OCI-LY7 (cell line): Measurements from ENCODE around the gene C10orf71. TPM values are rescaled to one million over a fixed set of nuclear protein-coding genes. Genes with fewer than 3 reads are reported as not detected.

ENCODE experiments used
- BruUV-seq: library from RNA; stranded (reverse); fragments of 400-500 nt; replicated peaks from 2 replicates; lab custom pipeline; 2021; lab: Mats Ljungman, UMichigan
- CTCF ChIA-PET: fragments of 300-600 bp; sonication (Branson Sonifier 250); formaldehyde crosslinking; loops from one replicate; lab custom pipeline; 2022; ENCODE audit warnings: antibody characterized with exemption; ENCODE audit not compliant: unreplicated experiment; lab: Charles Lee
- POLR2A ChIA-PET: fragments of 300-600 bp; sonication (Branson Sonifier 250); formaldehyde crosslinking; loops from one replicate; lab custom pipeline; 2022; ENCODE audit warnings: antibody characterized with exemption; lab: Charles Lee
- DNase-seq: peaks from one replicate; pipeline ENCODE4 v3.0.0-alpha.2; 2015; ENCODE audit warnings: low spot score
- H2AFZ ChIP-seq: fragments of 200-600 bp; sonication (generic), shearing (Covaris generic); 2 replicates; pipeline ENCODE4 v1.6.1; 2014; ENCODE audit warnings: mild to moderate bottlenecking, antibody characterized with exemption, low read length, moderate library complexity
- H3K27ac ChIP-seq: fragments of 200-600 bp; sonication (generic); 2 replicates; pipeline ENCODE4 v1.5.1; 2014; ENCODE audit warnings: mixed run types, low read depth, mild to moderate bottlenecking, moderate library complexity, low read length, inconsistent platforms; ENCODE audit not compliant: poor library complexity, severe bottlenecking
- H3K36me3 ChIP-seq: fragments of 200-600 bp; sonication (generic); 2 replicates; pipeline ENCODE4 v1.6.1; 2014; ENCODE audit warnings: mild to moderate bottlenecking, antibody characterized with exemption, low read length, moderate library complexity, mixed read lengths; ENCODE audit not compliant: insufficient read depth
- H3K4me1 ChIP-seq: fragments of 200-600 bp; sonication (generic); 2 replicates; pipeline ENCODE4 v1.5.1; 2014; ENCODE audit warnings: mild to moderate bottlenecking, low read length; ENCODE audit not compliant: insufficient read depth, poor library complexity, severe bottlenecking
- H3K4me2 ChIP-seq: fragments of 200-600 bp; sonication (generic); 2 replicates; pipeline ENCODE4 v1.6.1; 2014; ENCODE audit warnings: mild to moderate bottlenecking, low read length
- H3K4me3 ChIP-seq: fragments of 200-600 bp; sonication (generic); 2 replicates; pipeline ENCODE4 v1.5.1; 2014; ENCODE audit warnings: mild to moderate bottlenecking, low read depth, low read length; ENCODE audit not compliant: poor library complexity, severe bottlenecking
- H3K79me2 ChIP-seq: fragments of 200-600 bp; sonication (generic); 2 replicates; pipeline ENCODE4 v1.6.1; 2016; ENCODE audit warnings: low read depth, mild to moderate bottlenecking, low read length, moderate library complexity, mixed read lengths; ENCODE audit not compliant: insufficient read depth
- H3K9me2 ChIP-seq: fragments of 200-600 bp; sonication (generic); 2 replicates; pipeline ENCODE4 v1.6.1; 2016; ENCODE audit warnings: mild to moderate bottlenecking, low read length, mixed read lengths; ENCODE audit not compliant: insufficient read depth
- H3K9me3 ChIP-seq: fragments of 200-600 bp; sonication (generic); 2 replicates; pipeline ENCODE4 v1.6.1; 2014; ENCODE audit warnings: mild to moderate bottlenecking, mixed run types, low read length, mixed read lengths
- H4K20me1 ChIP-seq: fragments of 200-600 bp; sonication (generic); 2 replicates; pipeline ENCODE4 v1.6.1; 2014; ENCODE audit warnings: mild to moderate bottlenecking, antibody characterized with exemption, low read length, moderate library complexity, mixed read lengths; ENCODE audit not compliant: insufficient read depth
- CTCF ChIP-seq: fragments of 200-600 bp; sonication (generic); conservative IDR thresholded peaks from 2 replicates; pipeline ENCODE4 v1.5.1; 2014; ENCODE audit warnings: mild to moderate bottlenecking, antibody characterized with exemption, low read length, moderate library complexity, mixed read lengths
- EZH2phosphoT487 ChIP-seq: fragments of 200-600 bp; sonication (generic); IDR thresholded peaks from 2 replicates; pipeline ENCODE4 v1.6.1; 2018; ENCODE audit warnings: low read depth, borderline replicate concordance, mild to moderate bottlenecking, mixed run types, antibody characterized with exemption, low read length, moderate library complexity, mixed read lengths
- intact Hi-C: fragments of 100-400 bp; cut with micrococcal nuclease; formaldehyde crosslinking; loops from one replicate; pipeline ENCODE4 v1.10.0; 2022; ENCODE audit not compliant: unreplicated experiment
- total RNA-seq, 2 experiments: library from RNA; depleted of rRNA in 1 of 2; stranded (reverse); fragments of >200 nt in 1 of 2; shearing (Covaris generic) in 1 of 2; gene quantifications; 2 replicates each; pipeline ENCODE4 v1.2.3, GENCODE V29; 2014 to 2022

Gene C10orf71
- total RNA-seq, 2 experiments from 2014 or later, result 0.06 to 0.08 TPM

- no peaks in the 10 kb centered on the region for H3K9me2 ChIP-seq
- H3K27ac ChIP-seq, result no peak overlapping the region
- no peaks in the 10 kb centered on the region for H3K9me3 ChIP-seq
- no peak overlapping the region for H3K4me3 ChIP-seq
- DNase-seq, result no peak
- ChIA-PET CTCF (no interaction called here), POLR2A (no interaction called here)
- H3K79me2 ChIP-seq, result no peaks in the 10 kb centered on the region
- H3K4me2 ChIP-seq, result no peak overlapping the region
- intact Hi-C loops, result no loop called here
- no TSS peak for BruUV-seq
- H3K4me1 ChIP-seq, result peaks cover 13% of the 10 kb centered on the region
- H4K20me1 ChIP-seq, result no peaks in the 10 kb centered on the region
- no peak overlapping the region for H2AFZ ChIP-seq
- H3K36me3 ChIP-seq, result no peaks in the 10 kb centered on the region
- TF ChIP-seq EZH2phosphoT487, result no peak
- no peak for TF ChIP-seq CTCF
These were observed 13.4 kb downstream of the C10orf71 start for GRCh38 chr10:49312246-49312869.

- CTCF ChIA-PET, result no interaction called here
- intact Hi-C loops, result no loop called here
- no peak for DNase-seq
These were observed 14.6 kb downstream of the C10orf71 start for GRCh38 chr10:49313501-49314070.

More at GRCh38 chr10:49313501-49314070, 14.6 kb downstream of the C10orf71 start:
- no peak for TF ChIP-seq CTCF
- no peak for TF ChIP-seq EZH2phosphoT487
- POLR2A ChIA-PET, result no interaction called here
- no peaks in the 10 kb centered on the region for H3K9me2 ChIP-seq
- H4K20me1 ChIP-seq, result no peaks in the 10 kb centered on the region
- H3K27ac ChIP-seq, result no peak overlapping the region
- no peaks in the 10 kb centered on the region for H3K9me3 ChIP-seq
- no TSS peak for BruUV-seq
- no peak overlapping the region for H3K4me2 ChIP-seq
- H3K79me2 ChIP-seq, result no peaks in the 10 kb centered on the region
- H2AFZ ChIP-seq, result no peak overlapping the region
- no peaks in the 10 kb centered on the region for H3K36me3 ChIP-seq
- H3K4me1 ChIP-seq, result peaks cover 13% of the 10 kb centered on the region
- H3K4me3 ChIP-seq, result no peak overlapping the region
